GM23338 (cell line): ENCODE data around the gene MGAT5. TPM values are rescaled to one million over a fixed set of nuclear protein-coding genes. Genes with fewer than 3 reads are reported as not detected.

Experiments used
- ATAC-seq: fragments of 200-7000 bp; cut with Tn5 transposase; 3 replicates; pipeline ENCODE4 v1.9.1; 2020
- DNase-seq: peaks from one replicate; pipeline ENCODE4 v3.0.0-alpha.2; 2015; ENCODE audit warnings: low spot score
- H2AFZ ChIP-seq: fragments of 200-600 bp; sonication (generic); 2 replicates; pipeline ENCODE4 v1.8.0; 2016; ENCODE audit warnings: antibody characterized with exemption, mild to moderate bottlenecking, moderate library complexity
- H3F3A ChIP-seq: fragments of 200-600 bp; sonication (generic); replicated peaks from 2 replicates; pipeline ENCODE4 v1.8.0; 2017; ENCODE audit warnings: antibody characterized with exemption, mixed run types, low read depth
- H3K27ac ChIP-seq: fragments of 200-600 bp; sonication (generic); 2 replicates; pipeline ENCODE4 v1.6.1; 2016; ENCODE audit warnings: low read depth
- H3K27me3 ChIP-seq: fragments of 200-600 bp; sonication (generic); 2 replicates; pipeline ENCODE4 v1.8.0; 2016; ENCODE audit warnings: mild to moderate bottlenecking, mixed run types, moderate library complexity; ENCODE audit not compliant: insufficient read depth
- H3K36me3 ChIP-seq: fragments of 200-600 bp; sonication (generic); 2 replicates; pipeline ENCODE4 v1.8.0; 2016; ENCODE audit warnings: mild to moderate bottlenecking; ENCODE audit not compliant: insufficient read depth
- H3K4me1 ChIP-seq: fragments of 200-600 bp; sonication (generic); 2 replicates; pipeline ENCODE4 v1.8.0; 2016; ENCODE audit warnings: mild to moderate bottlenecking, moderate library complexity; ENCODE audit not compliant: insufficient read depth
- H3K4me2 ChIP-seq: fragments of 200-600 bp; sonication (generic); 2 replicates; pipeline ENCODE4 v1.7.1; 2017; ENCODE audit warnings: mixed run types
- H3K4me3 ChIP-seq: fragments of 200-600 bp; sonication (generic); 2 replicates; pipeline ENCODE4 v1.6.1; 2016; ENCODE audit warnings: mixed run types
- H3K79me2 ChIP-seq: fragments of 200-600 bp; sonication (generic); replicated peaks from 2 replicates; pipeline ENCODE4 v1.8.0; 2017; ENCODE audit warnings: mild to moderate bottlenecking; ENCODE audit not compliant: insufficient read depth
- H3K9me2 ChIP-seq: fragments of 200-600 bp; sonication (generic); 2 replicates; pipeline ENCODE4 v1.8.0; 2017; ENCODE audit not compliant: insufficient read depth
- H4K20me1 ChIP-seq: fragments of 200-600 bp; sonication (generic); replicated peaks from 2 replicates; pipeline ENCODE4 v1.8.0; 2017; ENCODE audit warnings: mild to moderate bottlenecking; ENCODE audit not compliant: insufficient read depth
- H3K27ac Mint-ChIP-seq: 2 replicates; pipeline ENCODE4 v1.8.0; 2020; ENCODE audit warnings: inconsistent platforms, mild to moderate bottlenecking, moderate library complexity, mixed read lengths
- H3K27me3 Mint-ChIP-seq: 3 replicates; pipeline ENCODE4 v1.8.0; 2022; ENCODE audit warnings: low read depth, mild to moderate bottlenecking, moderate library complexity, mixed read lengths, inconsistent platforms; ENCODE audit not compliant: insufficient read depth, poor library complexity
- H3K36me3 Mint-ChIP-seq: 3 replicates; pipeline ENCODE4 v1.8.0; 2021; ENCODE audit warnings: low read depth, mild to moderate bottlenecking, inconsistent platforms, moderate library complexity, mixed read lengths
- H3K4me1 Mint-ChIP-seq: 3 replicates; pipeline ENCODE4 v1.8.0; 2020; ENCODE audit warnings: mild to moderate bottlenecking, inconsistent platforms, mixed read lengths
- H3K4me3 Mint-ChIP-seq: 3 replicates; pipeline ENCODE4 v1.8.0; 2021; ENCODE audit warnings: moderate library complexity, mild to moderate bottlenecking, inconsistent platforms, mixed read lengths
- H3K9me3 Mint-ChIP-seq: 3 replicates; pipeline ENCODE4 v1.8.0; 2020; ENCODE audit warnings: moderate library complexity, mild to moderate bottlenecking, inconsistent platforms, mixed read lengths
- CREB1 ChIP-seq: fragments of 250-450 bp; sonication (Bioruptor Pico); IDR thresholded peaks from 2 replicates; pipeline ENCODE4 v1.5.0; 2020; ENCODE audit warnings: low read depth, mild to moderate bottlenecking, moderate library complexity
- CTCF ChIP-seq, 2 experiments: fragments of 200-600 bp in 1 of 2; sonication (generic) in 1 of 2; conservative IDR thresholded peaks; 2 replicates each; pipeline versions ENCODE4 v1.5.1 to v1.6.1; 2016 to 2017; ENCODE audit warnings: antibody characterized with exemption in 2 of 2, low read depth in 2 of 2, mild to moderate bottlenecking in 2 of 2, moderate library complexity in 1 of 2
- ETS1 ChIP-seq: IDR thresholded peaks from 2 replicates; pipeline ENCODE4 v1.6.1; 2016; ENCODE audit warnings: antibody characterized with exemption
- EZH2 ChIP-seq: fragments of 200-600 bp; sonication (generic); IDR thresholded peaks from one replicate; pipeline ENCODE4 v1.8.0; 2017; ENCODE audit warnings: antibody characterized with exemption, mild to moderate bottlenecking, low read depth; ENCODE audit not compliant: unreplicated experiment
- EZH2phosphoT487 ChIP-seq: fragments of 200-600 bp; sonication (generic); IDR thresholded peaks from one replicate; pipeline ENCODE4 v1.8.1; 2018; ENCODE audit warnings: antibody characterized with exemption; ENCODE audit not compliant: unreplicated experiment
- JUNB ChIP-seq: IDR thresholded peaks from one replicate; pipeline ENCODE4 v1.6.1; 2016; ENCODE audit warnings: antibody characterized with exemption; ENCODE audit not compliant: unreplicated experiment
- NANOG ChIP-seq: IDR thresholded peaks from 2 replicates; pipeline ENCODE4 v1.6.1; 2016; ENCODE audit warnings: antibody characterized with exemption, borderline replicate concordance
- POLR2AphosphoS5 ChIP-seq: IDR thresholded peaks from 2 replicates; pipeline ENCODE4 v1.6.1; 2016; ENCODE audit warnings: antibody characterized with exemption, low read depth
- REST ChIP-seq: IDR thresholded peaks from one replicate; pipeline ENCODE4 v1.6.1; 2018; ENCODE audit warnings: antibody characterized with exemption; ENCODE audit not compliant: unreplicated experiment
- STAT1 ChIP-seq: IDR thresholded peaks from one replicate; pipeline ENCODE4 v1.6.1; 2016; ENCODE audit warnings: antibody characterized with exemption; ENCODE audit not compliant: unreplicated experiment
- ZNF114 ChIP-seq: fragments of 250-450 bp; sonication (Bioruptor Pico); IDR thresholded peaks from 2 replicates; pipeline ENCODE4 v1.5.0; 2020; ENCODE audit warnings: mild to moderate bottlenecking, moderate library complexity
- ZNF331 ChIP-seq: fragments of 250-450 bp; sonication (Bioruptor Pico); IDR thresholded peaks from 2 replicates; pipeline ENCODE4 v1.5.0; 2020; ENCODE audit warnings: low read depth, mild to moderate bottlenecking, moderate library complexity
- ZNF462 ChIP-seq: fragments of 250-450 bp; sonication (Bioruptor Pico); IDR thresholded peaks from 2 replicates; pipeline ENCODE4 v1.5.0; 2020; ENCODE audit warnings: mild to moderate bottlenecking, moderate library complexity
- polyA plus RNA-seq: library from polyadenylated mRNA; unstranded; fragments of >200 nt; fragmentation: Nextera tagmentation; extraction: Ambion mirVana; gene quantifications from 2 replicates; pipeline ENCODE4 v1.2.1, GENCODE V29; 2016
- total RNA-seq: library from RNA; depleted of rRNA; stranded (reverse); fragments of >200 nt; shearing (Covaris generic); gene quantifications from 2 replicates; pipeline ENCODE4 v1.2.3, GENCODE V29; 2014

Gene MGAT5
- total and polyA plus RNA-seq, 2 experiments from 2014 or later = 4.6 to 27.6 TPM

- no peak for ATAC-seq
Measured at GRCh38 chr2:134362152-134362668, 108.3 kb downstream of the MGAT5 start.

More at GRCh38 chr2:134362152-134362668, 108.3 kb downstream of the MGAT5 start:
- Histone ChIP-seq H3K9me2 (no peaks in the 10 kb centered on the region), H4K20me1 (0 out of 2 replicates have a peak, but pooled peaks cover 2% of the 10 kb centered on the region), H3K79me2 (no peaks in the 10 kb centered on the region), H3K4me3 (no peak overlapping the region), H3K27me3 (no peaks in the 10 kb centered on the region), H3K4me2 (no peak overlapping the region), H3K36me3 (no peaks in the 10 kb centered on the region), H3K27ac (no peak overlapping the region), H2AFZ (no peak overlapping the region), H3K4me1 (no peaks in the 10 kb centered on the region), H3F3A (no peaks in the 10 kb centered on the region)
- H3K27me3 Mint-ChIP-seq = peaks cover 5% of the 10 kb centered on the region
- no peak overlapping the region for H3K4me3 Mint-ChIP-seq
- H3K27ac Mint-ChIP-seq = no peak overlapping the region
- peaks cover 15% of the 10 kb centered on the region; the same call in 2 of the 3 replicates for H3K4me1 Mint-ChIP-seq
- TF ChIP-seq EZH2phosphoT487 = no peak
- TF ChIP-seq NANOG = no peak
- no peak for TF ChIP-seq JUNB
- no peak for TF ChIP-seq ZNF331
- TF ChIP-seq CREB1 (CRISPR knock-in tag) = no peak
- no peak for TF ChIP-seq ZNF462 (CRISPR knock-in tag)
- no peak for TF ChIP-seq REST
- TF ChIP-seq ETS1 = no peak
- no peak for TF ChIP-seq POLR2AphosphoS5
- TF ChIP-seq STAT1 = no peak
- TF ChIP-seq EZH2 = no peak
- TF ChIP-seq CTCF (conservative IDR thresholded peaks at IDR 0.05; ENCODE audit: low read depth in 2 of 2) = no peak
- TF ChIP-seq ZNF114 (CRISPR knock-in tag) = no peak
- no peaks in the 10 kb centered on the region for H3K9me3 Mint-ChIP-seq
- H3K36me3 Mint-ChIP-seq = no peaks in the 10 kb centered on the region
- no peak for DNase-seq
